Superior temporal gyrus (tissue), 1 donor: ENCODE results near the gene ESR2.
"Not testable (repeated sequence)": the region's sequence is repeated elsewhere in the genome, so short reads cannot be mapped to it uniquely, and the experiment has no call there.

Source experiments
- DNase-seq: peaks from one replicate; pipeline ENCODE4 v3.0.0-alpha.2; 2016; ENCODE audit errors: extremely low spot score

ESR2 gene

DNA sequence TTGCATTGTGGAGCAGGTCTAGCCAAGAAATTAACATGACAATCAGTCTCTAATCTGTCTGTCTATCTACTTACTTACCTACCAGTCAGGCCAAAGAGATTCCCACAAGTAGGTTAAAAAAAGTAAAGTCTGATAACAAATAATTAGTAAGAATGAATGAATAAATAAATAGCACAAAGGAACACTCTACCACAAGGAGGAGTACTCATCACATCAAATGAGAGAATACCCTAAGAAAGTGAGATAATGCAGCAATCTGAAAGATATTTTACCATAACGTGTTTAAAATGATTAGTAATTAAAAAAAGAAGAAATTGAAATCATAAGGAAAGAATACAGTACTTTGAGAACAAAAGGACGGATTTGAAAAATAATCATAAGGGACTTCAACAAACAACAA lies 254.1 kb downstream of the ESR2 start:
- DNase-seq: no peak

DNA sequence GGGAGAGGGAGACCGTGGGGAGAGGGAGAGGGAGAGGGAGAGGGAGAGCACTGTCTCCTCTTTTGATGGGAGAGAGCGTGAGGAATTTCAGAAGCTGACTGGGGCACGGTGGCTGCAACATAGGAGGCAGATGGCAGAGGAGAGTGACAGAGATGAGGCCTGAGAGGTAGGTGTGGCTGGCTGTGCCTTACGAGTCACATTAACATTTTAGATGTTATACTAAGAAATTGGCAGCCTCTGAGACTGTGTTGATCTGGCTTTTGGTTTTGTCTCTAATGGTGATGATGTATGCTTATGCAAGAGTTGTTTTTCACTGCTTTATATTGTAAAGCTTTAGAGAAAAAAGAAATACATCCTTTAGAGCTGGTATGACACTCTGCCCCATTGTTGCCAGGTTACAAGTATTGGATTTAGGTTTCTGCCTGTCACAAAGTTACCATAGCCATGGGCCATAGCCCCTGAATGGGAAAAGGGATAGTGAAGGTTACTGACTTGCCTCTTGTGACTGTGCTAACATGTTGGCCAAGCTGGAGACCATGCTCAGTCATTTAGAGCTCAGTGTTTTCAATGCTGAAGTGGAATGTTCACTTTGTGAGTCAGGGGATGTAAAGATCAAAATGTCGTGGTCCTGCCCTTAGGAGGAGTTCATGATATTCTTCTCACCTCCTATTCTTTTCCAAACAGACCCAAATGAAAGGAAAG lies 255.2 kb downstream of the ESR2 start:
- no peak for DNase-seq

DNA sequence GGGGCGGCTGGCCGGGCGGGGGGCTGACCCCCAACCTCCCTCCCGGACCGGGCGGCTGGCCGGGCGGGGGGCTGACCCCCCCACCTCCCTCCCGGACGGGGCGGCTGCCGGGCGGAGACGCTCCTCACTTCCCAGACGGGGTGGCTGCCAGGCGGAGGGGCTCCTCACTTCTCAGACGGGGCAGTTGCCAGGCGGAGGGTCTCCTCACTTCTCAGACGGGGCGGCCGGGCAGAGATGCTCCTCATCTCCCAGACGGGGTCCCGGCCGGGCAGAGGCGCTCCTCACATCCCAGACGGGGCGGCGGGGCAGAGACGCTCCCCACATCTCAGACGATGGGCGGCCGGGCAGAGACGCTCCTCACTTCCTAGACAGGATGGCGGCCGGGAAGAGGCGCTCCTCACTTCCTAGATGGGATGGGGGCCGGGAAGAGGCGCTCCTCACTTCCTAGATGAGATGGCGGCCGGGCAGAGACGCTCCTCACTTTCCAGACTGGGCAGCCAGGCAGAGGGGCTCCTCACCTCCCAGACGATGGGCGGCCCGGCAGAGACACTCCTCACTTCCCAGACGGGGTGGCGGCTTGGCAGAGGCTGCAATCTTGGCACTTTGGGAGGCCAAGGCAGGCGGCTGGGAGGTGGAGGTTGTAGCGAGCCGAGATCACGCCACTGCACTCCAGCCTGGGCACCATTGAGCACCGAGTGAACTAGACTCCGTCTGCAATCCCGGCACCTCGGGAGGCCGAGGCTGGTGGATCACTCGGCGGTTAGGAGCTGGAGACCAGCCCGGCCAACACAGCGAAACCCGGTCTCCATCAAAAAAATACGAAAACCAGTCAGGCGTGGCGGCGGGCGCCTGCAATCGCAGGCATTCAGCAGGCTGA lies 256.1 kb downstream of the ESR2 start:
- not testable (repeated sequence) for DNase-seq

DNA sequence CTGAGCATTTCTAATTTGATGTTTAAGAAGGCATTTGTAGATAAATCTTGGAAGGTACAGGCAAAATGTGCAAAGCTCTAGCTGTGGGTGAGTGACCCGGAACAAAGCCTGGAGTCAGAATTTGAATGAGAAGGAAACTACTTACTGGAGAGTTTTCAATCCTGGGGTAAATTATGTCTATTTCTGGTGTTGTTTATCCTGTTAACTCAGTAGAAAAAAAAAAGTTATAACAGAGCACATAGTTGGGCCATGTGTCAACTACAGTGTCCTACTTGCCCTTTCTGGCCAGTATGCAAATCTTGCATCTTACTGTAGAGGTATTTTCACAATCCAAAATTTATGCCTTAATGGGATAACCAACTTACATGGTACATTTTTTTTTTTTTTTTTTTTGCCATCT lies 259.0 kb downstream of the ESR2 start:
- no peak for DNase-seq
